ENCODE results near the gene DNAJB6.

The DNAJB6 gene

GRCh38 chr7:157419035-157419293 lies 82.2 kb downstream of the DNAJB6 start:
- TF ChIP-seq POLR2A (IDR thresholded peaks at IDR 0.05; ENCODE audit: extremely low read depth, insufficient read length), result no peak
- TF ChIP-seq, protein P1, sequence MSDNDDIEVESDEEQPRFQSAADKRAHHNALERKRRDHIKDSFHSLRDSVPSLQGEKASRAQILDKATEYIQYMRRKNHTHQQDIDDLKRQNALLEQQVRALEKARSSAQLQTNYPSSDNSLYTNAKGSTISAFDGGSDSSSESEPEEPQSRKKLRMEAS (IDR thresholded peaks at IDR 0.05; ENCODE audit: low read depth, low read length), result no peak
- TF ChIP-seq MYC (IDR thresholded peaks at IDR 0.05; ENCODE audit: low read depth, low read length), result no peak
- TF ChIP-seq, protein P2, sequence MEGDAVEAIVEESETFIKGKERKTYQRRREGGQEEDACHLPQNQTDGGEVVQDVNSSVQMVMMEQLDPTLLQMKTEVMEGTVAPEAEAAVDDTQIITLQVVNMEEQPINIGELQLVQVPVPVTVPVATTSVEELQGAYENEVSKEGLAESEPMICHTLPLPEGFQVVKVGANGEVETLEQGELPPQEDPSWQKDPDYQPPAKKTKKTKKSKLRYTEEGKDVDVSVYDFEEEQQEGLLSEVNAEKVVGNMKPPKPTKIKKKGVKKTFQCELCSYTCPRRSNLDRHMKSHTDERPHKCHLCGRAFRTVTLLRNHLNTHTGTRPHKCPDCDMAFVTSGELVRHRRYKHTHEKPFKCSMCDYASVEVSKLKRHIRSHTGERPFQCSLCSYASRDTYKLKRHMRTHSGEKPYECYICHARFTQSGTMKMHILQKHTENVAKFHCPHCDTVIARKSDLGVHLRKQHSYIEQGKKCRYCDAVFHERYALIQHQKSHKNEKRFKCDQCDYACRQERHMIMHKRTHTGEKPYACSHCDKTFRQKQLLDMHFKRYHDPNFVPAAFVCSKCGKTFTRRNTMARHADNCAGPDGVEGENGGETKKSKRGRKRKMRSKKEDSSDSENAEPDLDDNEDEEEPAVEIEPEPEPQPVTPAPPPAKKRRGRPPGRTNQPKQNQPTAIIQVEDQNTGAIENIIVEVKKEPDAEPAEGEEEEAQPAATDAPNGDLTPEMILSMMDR (IDR thresholded peaks at IDR 0.05; ENCODE audit: low read depth, low read length), result no peak
- DNase-seq (ENCODE audit: low read depth), result no peak
- no peak overlapping the region for H3K4me3 ChIP-seq (ENCODE audit: low read depth, low read length)

DNA sequence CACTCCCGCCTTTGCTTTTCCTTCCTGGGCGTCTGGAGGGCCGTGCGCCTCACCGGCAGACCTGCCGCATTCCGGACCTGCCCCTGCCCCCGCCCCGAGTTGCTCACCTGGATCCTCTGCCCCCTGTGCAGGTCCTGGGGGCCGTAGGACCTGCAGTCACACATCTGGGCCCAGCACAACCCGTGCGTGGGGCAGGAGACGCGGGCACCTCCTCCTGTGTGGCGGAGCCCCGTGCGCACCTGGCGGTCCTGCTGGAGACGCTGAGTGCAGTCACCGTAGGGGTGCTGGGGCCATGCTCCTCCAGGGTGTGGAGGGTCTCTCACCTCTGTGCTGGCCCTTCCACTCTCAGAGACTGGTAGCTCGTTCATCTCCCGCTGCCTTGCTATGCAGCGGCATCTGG lies 85.5 kb downstream of the DNAJB6 start:
- no peak for TF ChIP-seq MYC (IDR thresholded peaks at IDR 0.05; ENCODE audit: low read depth, low read length)
- TF ChIP-seq, protein P2 (IDR thresholded peaks at IDR 0.05; ENCODE audit: low read depth, low read length), result no peak
- TF ChIP-seq POLR2A (IDR thresholded peaks at IDR 0.05; ENCODE audit: extremely low read depth, insufficient read length), result no peak
- TF ChIP-seq, protein P1 (IDR thresholded peaks at IDR 0.05; ENCODE audit: low read depth, low read length), result no peak
- no peak for DNase-seq (ENCODE audit: low read depth)
- no peak overlapping the region for H3K4me3 ChIP-seq (ENCODE audit: low read depth, low read length)

DNA sequence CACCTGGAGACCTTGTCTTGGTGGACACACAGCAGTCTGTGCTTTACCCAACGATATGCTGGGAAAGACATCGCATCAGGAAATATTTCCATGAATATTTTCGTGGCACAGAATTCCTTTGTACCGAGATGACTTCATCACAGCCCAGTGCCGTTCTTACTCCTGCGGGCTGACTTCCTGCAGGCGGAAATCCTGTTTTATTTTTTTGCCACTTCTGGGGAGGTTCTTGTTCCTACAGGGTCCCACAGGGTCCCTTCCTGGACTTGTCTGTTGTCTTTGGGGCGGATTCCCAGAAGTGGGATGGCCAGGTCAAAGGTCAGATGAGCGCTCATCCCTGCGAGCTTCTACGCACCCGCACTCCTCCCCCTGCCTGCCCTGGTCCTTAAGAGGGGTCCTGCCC lies 86.5 kb downstream of the DNAJB6 start:
- no peak overlapping the region for H3K4me3 ChIP-seq (ENCODE audit: low read depth, low read length)
- DNase-seq (ENCODE audit: low read depth), result no peak
- TF ChIP-seq, protein P2 (IDR thresholded peaks at IDR 0.05; ENCODE audit: low read depth, low read length), result no peak
- no peak for TF ChIP-seq MYC (IDR thresholded peaks at IDR 0.05; ENCODE audit: low read depth, low read length)
- TF ChIP-seq, protein P1 (IDR thresholded peaks at IDR 0.05; ENCODE audit: low read depth, low read length), result no peak

DNA sequence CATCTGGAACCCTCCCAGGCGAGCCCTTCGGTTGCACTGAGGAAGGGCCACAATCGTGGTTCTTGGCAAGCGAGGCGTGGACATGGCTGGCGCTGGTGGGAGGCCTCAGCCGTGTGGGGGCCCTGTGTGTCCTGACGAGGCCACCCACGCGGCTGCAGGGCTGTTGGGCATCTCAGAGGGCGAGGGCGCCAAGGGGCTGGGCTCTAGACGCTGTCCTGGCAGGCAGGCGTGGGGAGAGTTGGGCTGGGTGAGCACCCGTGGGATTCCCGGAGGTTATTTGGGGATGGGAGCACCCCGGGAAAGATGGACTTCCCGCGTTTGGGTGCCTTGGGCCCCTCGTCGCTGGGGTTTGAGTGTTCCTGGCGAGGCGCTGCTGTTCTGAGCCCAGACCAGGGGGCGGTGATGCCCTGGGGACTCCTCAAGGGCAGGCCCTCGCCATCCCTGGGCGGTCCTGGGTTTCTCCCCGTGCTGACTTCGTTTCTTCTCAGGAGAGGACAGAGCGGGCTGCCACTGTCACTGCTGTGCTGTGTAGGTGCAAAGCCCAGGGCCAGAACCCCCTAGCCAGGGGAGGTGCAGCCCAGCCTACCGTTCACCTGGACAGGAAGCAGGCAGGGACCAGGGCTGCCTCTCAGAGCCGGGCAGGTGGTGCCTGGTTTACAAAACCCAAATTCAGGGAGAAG lies 87.2 kb downstream of the DNAJB6 start:
- TF ChIP-seq, protein P2 (IDR thresholded peaks at IDR 0.05; ENCODE audit: low read depth, low read length), result no peak
- TF ChIP-seq MYC (IDR thresholded peaks at IDR 0.05; ENCODE audit: low read depth, low read length) (no peak), POLR2A (IDR thresholded peaks at IDR 0.05; ENCODE audit: extremely low read depth, insufficient read length) (no peak)
- TF ChIP-seq, protein P1 (IDR thresholded peaks at IDR 0.05; ENCODE audit: low read depth, low read length), result no peak
- no peak for DNase-seq (ENCODE audit: low read depth)

GRCh38 chr7:157425137-157425731 lies 88.4 kb downstream of the DNAJB6 start:
- TF ChIP-seq, protein P2 (IDR thresholded peaks at IDR 0.05; ENCODE audit: low read depth, low read length), result no peak
- TF ChIP-seq, protein P1 (IDR thresholded peaks at IDR 0.05; ENCODE audit: low read depth, low read length), result no peak
- TF ChIP-seq POLR2A (IDR thresholded peaks at IDR 0.05; ENCODE audit: extremely low read depth, insufficient read length) (no peak), MYC (IDR thresholded peaks at IDR 0.05; ENCODE audit: low read depth, low read length) (no peak)
- H3K4me3 ChIP-seq (ENCODE audit: low read depth, low read length), result no peak overlapping the region
- no peak for DNase-seq (ENCODE audit: low read depth)

More for the DNA sequence above, 87.2 kb downstream of the DNAJB6 start:
- H3K4me3 ChIP-seq (ENCODE audit: low read depth, low read length), result no peak overlapping the region
